ENCODE data around the gene ADAM15. TPM values are rescaled to one million over a fixed set of nuclear protein-coding genes. Genes with fewer than 3 reads are reported as not detected.

Gene ADAM15
- total and polyA plus RNA-seq, 2 donors (not counting 3 experiments of a cell fraction or from before 2014, with no cell fraction given) = 295 to 299 TPM

DNA sequence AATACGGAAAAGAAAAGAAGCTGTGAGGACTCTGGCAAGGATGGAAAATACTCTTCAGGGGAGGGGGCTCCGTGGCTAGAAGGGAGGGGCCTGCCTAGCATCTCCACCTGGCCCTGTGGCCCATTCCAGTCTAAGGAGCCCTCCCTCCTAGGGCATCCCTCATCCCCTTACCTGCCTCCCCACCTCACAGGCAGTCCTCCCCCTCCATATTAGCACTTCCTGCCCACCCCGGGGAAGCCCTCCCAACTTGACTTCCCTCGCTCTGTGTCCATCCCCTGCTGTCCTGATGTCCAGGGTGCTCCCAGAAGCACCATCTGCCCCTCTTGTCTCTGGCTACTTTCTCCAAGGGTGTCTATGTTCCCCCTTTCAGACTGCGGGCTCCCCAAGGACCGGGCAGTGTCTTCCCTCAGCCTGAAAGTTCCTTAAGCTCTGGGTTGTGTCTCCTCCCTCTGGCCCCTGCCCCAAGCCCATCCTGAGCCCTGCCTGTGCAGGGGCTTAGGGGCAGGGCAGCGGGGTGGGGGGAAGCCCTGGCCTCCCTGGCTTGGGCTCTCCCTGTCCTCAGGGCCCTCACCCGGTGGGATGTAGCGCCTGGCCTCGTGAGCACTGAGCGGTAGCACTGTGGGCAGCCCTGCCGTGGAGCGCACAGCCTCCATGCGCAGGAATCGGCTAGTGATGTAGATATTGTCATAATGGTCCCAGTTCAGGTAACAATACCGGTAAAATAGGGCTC is 21.4 kb upstream of the ADAM15 start:
- ChIA-PET POLR2A (no interaction called here), CTCF (interaction anchor here (2.2 to 4.2 kb wide), 2 partner anchors 12 to 15 kb away, joined by 4 to 11 read pairs; no protein-coding TSS in a partner anchor)
- no peaks in the 10 kb centered on the region for H3K9me1 ChIP-seq (replicated peaks; ENCODE audit: control insufficient read depth, extremely low read depth, insufficient read depth, low read length)
- no peak overlapping the region for H2AFZ ChIP-seq (ENCODE audit: low read depth, low read length)
- no peak overlapping the region for H3K9ac ChIP-seq (replicated peaks; ENCODE audit: extremely low read depth, insufficient read depth, low read length)
- H3K4me2 ChIP-seq (ENCODE audit: insufficient read depth, low read length) = no peak overlapping the region
- no peak overlapping the region for H3K27ac ChIP-seq (ENCODE audit: insufficient read depth, low read depth, low read length)
- dilution Hi-C loops (cut with MboI; ENCODE audit: extremely low pct_ligation_motif_present, low sequenced_read_pairs) (no loop called here), intact Hi-C loops (cut with micrococcal nuclease) (no loop called here)
- H3K36me3 ChIP-seq (ENCODE audit: control insufficient read depth in 2 of 2, extremely low read depth in 1 of 2, insufficient read depth in 2 of 2, low read length in 2 of 2) = no peaks in the 10 kb centered on the region
- TF ChIP-seq MYC (IDR thresholded peaks at IDR 0.05; ENCODE audit: low read depth, low read length) (no peak), POLR2AphosphoS5 (IDR thresholded peaks at IDR 0.05; ENCODE audit: insufficient read depth, low read depth, low read length) (no peak), GATA2 (IDR thresholded peaks at IDR 0.05; ENCODE audit: insufficient read depth, insufficient read length, low read depth, low read length) (no peak), JUN (IDR thresholded peaks at IDR 0.05; ENCODE audit: borderline replicate concordance, insufficient read depth, insufficient read length, low read depth) (no peak), FOS (IDR thresholded peaks at IDR 0.05; ENCODE audit: borderline replicate concordance, insufficient read depth, low read length) (no peak), POLR2A (IDR thresholded peaks at IDR 0.05; ENCODE audit: low read depth, low read length) (no peak), EZH2 (IDR thresholded peaks at IDR 0.05; ENCODE audit: borderline replicate concordance, low read depth, low read length, severe bottlenecking) (no peak)
- TF ChIP-seq, protein P1, sequence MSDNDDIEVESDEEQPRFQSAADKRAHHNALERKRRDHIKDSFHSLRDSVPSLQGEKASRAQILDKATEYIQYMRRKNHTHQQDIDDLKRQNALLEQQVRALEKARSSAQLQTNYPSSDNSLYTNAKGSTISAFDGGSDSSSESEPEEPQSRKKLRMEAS (IDR thresholded peaks at IDR 0.05; ENCODE audit: insufficient read depth, insufficient read length) = no peak
- TF ChIP-seq, protein P2, sequence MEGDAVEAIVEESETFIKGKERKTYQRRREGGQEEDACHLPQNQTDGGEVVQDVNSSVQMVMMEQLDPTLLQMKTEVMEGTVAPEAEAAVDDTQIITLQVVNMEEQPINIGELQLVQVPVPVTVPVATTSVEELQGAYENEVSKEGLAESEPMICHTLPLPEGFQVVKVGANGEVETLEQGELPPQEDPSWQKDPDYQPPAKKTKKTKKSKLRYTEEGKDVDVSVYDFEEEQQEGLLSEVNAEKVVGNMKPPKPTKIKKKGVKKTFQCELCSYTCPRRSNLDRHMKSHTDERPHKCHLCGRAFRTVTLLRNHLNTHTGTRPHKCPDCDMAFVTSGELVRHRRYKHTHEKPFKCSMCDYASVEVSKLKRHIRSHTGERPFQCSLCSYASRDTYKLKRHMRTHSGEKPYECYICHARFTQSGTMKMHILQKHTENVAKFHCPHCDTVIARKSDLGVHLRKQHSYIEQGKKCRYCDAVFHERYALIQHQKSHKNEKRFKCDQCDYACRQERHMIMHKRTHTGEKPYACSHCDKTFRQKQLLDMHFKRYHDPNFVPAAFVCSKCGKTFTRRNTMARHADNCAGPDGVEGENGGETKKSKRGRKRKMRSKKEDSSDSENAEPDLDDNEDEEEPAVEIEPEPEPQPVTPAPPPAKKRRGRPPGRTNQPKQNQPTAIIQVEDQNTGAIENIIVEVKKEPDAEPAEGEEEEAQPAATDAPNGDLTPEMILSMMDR (IDR thresholded peaks at IDR 0.05; ENCODE audit: extremely low read depth in 1 of 2, insufficient read depth in 1 of 2, low read depth in 1 of 2, low read length in 2 of 2) = no peak
- no peaks in the 10 kb centered on the region for H4K20me1 ChIP-seq (replicated peaks; ENCODE audit: control insufficient read depth, extremely low read depth, insufficient read depth, low read length)
- DNase-seq (ENCODE audit: low read depth, low spot score) (no peak), FAIRE-seq (no peak)
- BruUV-seq (replicated peaks) = no TSS peak
- no peaks in the 10 kb centered on the region for H3K79me2 ChIP-seq (ENCODE audit: control insufficient read depth, insufficient read depth, low read length)
- H3K4me3 ChIP-seq (replicated peaks in 1 of 3; ENCODE audit: insufficient read depth in 1 of 3, low read depth in 1 of 3, low read length in 3 of 3) = no peak overlapping the region
- no peaks in the 10 kb centered on the region for H3K27me3 ChIP-seq (ENCODE audit: control insufficient read depth in 2 of 2, insufficient read depth in 2 of 2, low read length in 2 of 2)
- no peaks in the 10 kb centered on the region for H3K9me3 ChIP-seq (replicated peaks; ENCODE audit: control insufficient read depth, insufficient read depth, low read length)
- H3K4me1 ChIP-seq (ENCODE audit: control insufficient read depth, extremely low read depth, insufficient read depth, low read length) = no peaks in the 10 kb centered on the region

Data from endothelial cell of umbilical vein (primary cell).